ENCODE results near the gene RNF10.

DNA sequence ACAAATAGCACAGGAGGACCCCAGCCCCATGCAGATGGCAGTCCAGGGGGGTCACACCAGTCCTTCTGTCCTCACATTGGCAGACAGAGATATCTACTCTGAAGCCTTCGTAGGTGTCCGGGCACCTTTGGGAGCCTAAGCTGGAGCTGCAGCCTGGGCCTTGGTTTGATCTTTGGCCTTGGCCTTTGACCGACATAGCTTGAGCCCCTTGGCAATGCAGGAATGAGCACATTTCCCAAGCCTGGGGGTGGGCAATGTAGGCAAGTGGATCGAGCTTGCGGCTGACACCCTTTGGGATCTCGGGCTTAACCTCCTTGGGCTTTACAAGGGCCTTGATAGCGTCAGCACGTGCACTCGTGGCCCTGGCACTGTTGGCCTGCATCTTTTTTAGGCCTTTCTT, 11.6 kb upstream of the RNF10 start:
- no peak for TF ChIP-seq POLR2A (IDR thresholded peaks at IDR 0.05)
- TF ChIP-seq, protein P1, sequence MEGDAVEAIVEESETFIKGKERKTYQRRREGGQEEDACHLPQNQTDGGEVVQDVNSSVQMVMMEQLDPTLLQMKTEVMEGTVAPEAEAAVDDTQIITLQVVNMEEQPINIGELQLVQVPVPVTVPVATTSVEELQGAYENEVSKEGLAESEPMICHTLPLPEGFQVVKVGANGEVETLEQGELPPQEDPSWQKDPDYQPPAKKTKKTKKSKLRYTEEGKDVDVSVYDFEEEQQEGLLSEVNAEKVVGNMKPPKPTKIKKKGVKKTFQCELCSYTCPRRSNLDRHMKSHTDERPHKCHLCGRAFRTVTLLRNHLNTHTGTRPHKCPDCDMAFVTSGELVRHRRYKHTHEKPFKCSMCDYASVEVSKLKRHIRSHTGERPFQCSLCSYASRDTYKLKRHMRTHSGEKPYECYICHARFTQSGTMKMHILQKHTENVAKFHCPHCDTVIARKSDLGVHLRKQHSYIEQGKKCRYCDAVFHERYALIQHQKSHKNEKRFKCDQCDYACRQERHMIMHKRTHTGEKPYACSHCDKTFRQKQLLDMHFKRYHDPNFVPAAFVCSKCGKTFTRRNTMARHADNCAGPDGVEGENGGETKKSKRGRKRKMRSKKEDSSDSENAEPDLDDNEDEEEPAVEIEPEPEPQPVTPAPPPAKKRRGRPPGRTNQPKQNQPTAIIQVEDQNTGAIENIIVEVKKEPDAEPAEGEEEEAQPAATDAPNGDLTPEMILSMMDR (IDR thresholded peaks at IDR 0.05): no peak
